ENCODE measurements around the gene ZBTB9.
"Not testable (repeated sequence)": the region's sequence is repeated elsewhere in the genome, so short reads cannot be mapped to it uniquely, and the experiment has no call there.

ZBTB9 gene

DNA sequence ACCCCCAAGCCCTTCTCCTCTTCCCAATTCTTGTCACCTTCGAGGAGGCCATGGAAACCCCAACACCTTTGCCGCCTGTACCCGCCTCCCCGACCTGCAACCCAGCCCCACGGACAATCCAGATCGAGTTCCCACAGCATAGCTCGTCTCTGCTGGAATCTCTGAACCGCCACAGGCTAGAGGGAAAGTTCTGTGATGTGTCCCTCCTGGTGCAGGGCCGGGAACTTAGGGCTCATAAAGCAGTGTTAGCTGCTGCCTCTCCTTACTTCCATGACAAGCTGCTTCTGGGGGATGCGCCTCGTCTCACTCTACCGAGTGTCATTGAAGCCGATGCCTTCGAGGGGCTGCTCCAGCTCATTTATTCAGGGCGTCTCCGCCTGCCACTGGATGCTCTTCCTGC lies 675 bp downstream of the ZBTB9 start:
- Histone ChIP-seq H3K36me3 (peaks cover 10 to 34% (median 26%) of the 10 kb centered on the region in 11 experiments), H3K4me1 (peaks cover 24 to 39% (median 29%) of the 10 kb centered on the region in 10 experiments), H4K20me1 (peaks cover 0 to 18% (median 0%) of the 10 kb centered on the region in 11 experiments; a peak in 3 of 22 replicates), H3K27ac (peak overlapping the region in 10 of 11 experiments; percentile 69 to 79 (median 72); a peak in 19 of 22 replicates), H3K4me3 (peak overlapping the region; percentile 73 to 89 (median 82)), H3K9ac (peak overlapping the region; percentile 78 to 87 (median 84)), H3K27me3 (no peaks in the 10 kb centered on the region), H3K4me2 (peak overlapping the region; percentile 88 to 98 (median 96)), H3K9me3 (replicated peaks in 1 of 11) (0 out of 22 replicates have a peak, but pooled peaks cover 0 to 4% (median 0%) of the 10 kb centered on the region in 11 experiments)
- no peak for TF ChIP-seq Cebpa-rat (IDR thresholded peaks at IDR 0.05)

DNA sequence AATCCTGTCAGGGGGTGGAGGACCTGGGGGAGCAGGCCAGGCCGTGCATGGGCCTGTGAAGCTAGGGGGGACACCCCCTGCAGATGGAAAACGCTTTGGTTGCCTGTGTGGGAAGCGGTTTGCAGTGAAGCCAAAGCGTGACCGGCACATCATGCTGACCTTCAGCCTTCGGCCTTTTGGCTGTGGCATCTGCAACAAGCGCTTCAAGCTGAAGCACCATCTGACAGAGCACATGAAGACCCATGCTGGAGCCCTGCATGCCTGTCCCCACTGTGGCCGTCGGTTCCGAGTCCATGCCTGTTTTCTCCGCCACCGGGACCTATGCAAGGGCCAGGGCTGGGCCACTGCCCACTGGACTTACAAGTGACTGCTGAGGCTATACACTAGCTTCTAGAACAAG lies 1.8 kb downstream of the ZBTB9 start:
- Histone ChIP-seq H4K20me1 (peaks cover 0 to 18% (median 0%) of the 10 kb centered on the region in 11 experiments; a peak in 3 of 22 replicates), H3K4me2 (peak overlapping the region in 2 of 11 experiments; percentile 92 to 96; a peak in 2 of 22 replicates), H3K4me3 (no peak overlapping the region), H3K36me3 (peaks cover 10 to 34% (median 24%) of the 10 kb centered on the region in 11 experiments), H3K27ac (no peak overlapping the region), H3K4me1 (peaks cover 15 to 28% (median 24%) of the 10 kb centered on the region in 10 experiments), H3K9ac (0 out of 22 replicates have a peak overlapping the region, but pooled peaks of 1 of the 11 experiments have one; percentile 86), H3K27me3 (no peaks in the 10 kb centered on the region), H3K9me3 (replicated peaks in 1 of 11) (0 out of 22 replicates have a peak, but pooled peaks cover 0 to 4% (median 0%) of the 10 kb centered on the region in 11 experiments)
- TF ChIP-seq Cebpa-rat (IDR thresholded peaks at IDR 0.05): no peak

DNA sequence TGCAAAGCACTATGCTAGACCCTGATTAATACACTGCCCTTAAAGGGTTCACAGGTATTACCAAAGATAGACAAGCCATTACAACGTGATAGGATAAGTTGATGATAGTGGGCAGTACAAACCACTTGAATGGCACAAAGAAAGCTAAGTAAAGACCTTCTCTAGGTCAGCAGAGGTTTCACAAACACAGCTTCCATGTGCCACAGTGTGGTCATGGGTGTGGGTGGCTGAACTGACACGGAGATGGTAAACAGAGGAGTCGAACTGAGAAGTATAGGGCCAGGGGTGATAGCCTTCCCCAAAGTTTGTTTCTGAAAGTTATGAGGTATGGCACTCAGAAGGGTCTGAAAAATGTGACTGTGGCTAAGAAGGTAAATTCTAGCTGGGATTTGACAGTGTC lies 4.3 kb downstream of the ZBTB9 start:
- no peak overlapping the region for H3K4me3 ChIP-seq
- no peak overlapping the region for H3K4me2 ChIP-seq
- 0 out of 22 replicates have a peak, but pooled peaks cover 0 to 4% (median 0%) of the 10 kb centered on the region in 11 experiments for H3K9me3 ChIP-seq (replicated peaks in 1 of 11)
- peaks cover 8 to 17% (median 13%) of the 10 kb centered on the region in 10 experiments for H3K4me1 ChIP-seq
- H3K36me3 ChIP-seq: peaks cover 10 to 29% (median 22%) of the 10 kb centered on the region in 11 experiments
- no peaks in the 10 kb centered on the region for H3K27me3 ChIP-seq
- H3K27ac ChIP-seq: no peak overlapping the region
- peaks cover 0 to 18% (median 0%) of the 10 kb centered on the region in 11 experiments; a peak in 3 of 22 replicates for H4K20me1 ChIP-seq
- no peak for TF ChIP-seq Cebpa-rat (IDR thresholded peaks at IDR 0.05)
- H3K9ac ChIP-seq: no peak overlapping the region

- Histone ChIP-seq H3K4me3 (no peak overlapping the region), H3K9ac (no peak overlapping the region), H3K9me3 (replicated peaks in 1 of 11) (0 out of 22 replicates have a peak, but pooled peaks cover 0 to 4% (median 0%) of the 10 kb centered on the region in 11 experiments), H4K20me1 (peaks cover 0 to 18% (median 0%) of the 10 kb centered on the region in 11 experiments; a peak in 3 of 22 replicates), H3K4me1 (peaks cover 8 to 17% (median 13%) of the 10 kb centered on the region in 10 experiments), H3K27me3 (no peaks in the 10 kb centered on the region), H3K36me3 (peaks cover 10 to 29% (median 22%) of the 10 kb centered on the region in 11 experiments), H3K4me2 (no peak overlapping the region), H3K27ac (no peak overlapping the region)
- TF ChIP-seq Cebpa-rat (IDR thresholded peaks at IDR 0.05): no peak
These were observed 4.8 kb downstream of the ZBTB9 start for GRCh38 chr6:33459226-33459625.

DNA sequence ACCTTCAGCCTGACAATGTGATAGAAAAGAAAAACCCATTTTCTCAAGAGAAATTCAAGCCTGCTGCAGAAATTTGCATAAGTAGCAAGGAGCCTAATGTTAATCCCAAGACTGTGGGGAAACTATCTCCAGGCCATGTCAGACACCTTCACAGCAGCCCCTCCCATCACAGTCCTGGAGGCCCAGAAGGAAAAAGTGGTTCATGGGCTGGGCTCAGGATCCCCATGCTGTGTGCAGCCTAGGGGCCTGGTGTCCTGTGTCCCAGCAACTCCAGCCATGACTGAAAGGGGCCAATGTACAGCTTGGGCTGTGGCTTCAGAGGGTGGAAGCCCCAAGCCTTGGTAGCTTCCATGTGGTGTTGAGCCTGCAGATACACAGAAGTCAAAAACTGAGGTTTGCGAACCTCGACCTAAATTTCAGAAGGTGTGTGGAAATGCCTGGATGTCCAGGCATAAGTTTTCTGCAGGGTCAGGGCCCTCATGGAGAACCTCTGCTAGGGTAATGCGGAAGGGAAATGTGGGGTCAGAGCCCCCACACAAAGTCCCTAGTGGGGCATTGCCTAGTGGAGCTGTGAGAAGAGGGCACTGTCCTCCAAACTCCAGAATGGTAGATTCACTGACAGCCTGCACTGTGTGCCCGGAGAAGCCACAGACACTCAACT lies 11.8 kb downstream of the ZBTB9 start:
- no peak overlapping the region for H3K27ac ChIP-seq
- no peaks in the 10 kb centered on the region for H3K4me1 ChIP-seq
- no peak for TF ChIP-seq Cebpa-rat (IDR thresholded peaks at IDR 0.05)
- H3K36me3 ChIP-seq: no peaks in the 10 kb centered on the region
- H3K4me2 ChIP-seq: no peak overlapping the region
- no peaks in the 10 kb centered on the region for H4K20me1 ChIP-seq
- H3K9ac ChIP-seq: no peak overlapping the region
- no peak overlapping the region for H3K4me3 ChIP-seq
- no peaks in the 10 kb centered on the region for H3K27me3 ChIP-seq
- H3K9me3 ChIP-seq (replicated peaks in 1 of 11): peaks cover 9 to 22% (median 14%) of the 10 kb centered on the region in 11 experiments; a peak in 18 of 22 replicates

DNA sequence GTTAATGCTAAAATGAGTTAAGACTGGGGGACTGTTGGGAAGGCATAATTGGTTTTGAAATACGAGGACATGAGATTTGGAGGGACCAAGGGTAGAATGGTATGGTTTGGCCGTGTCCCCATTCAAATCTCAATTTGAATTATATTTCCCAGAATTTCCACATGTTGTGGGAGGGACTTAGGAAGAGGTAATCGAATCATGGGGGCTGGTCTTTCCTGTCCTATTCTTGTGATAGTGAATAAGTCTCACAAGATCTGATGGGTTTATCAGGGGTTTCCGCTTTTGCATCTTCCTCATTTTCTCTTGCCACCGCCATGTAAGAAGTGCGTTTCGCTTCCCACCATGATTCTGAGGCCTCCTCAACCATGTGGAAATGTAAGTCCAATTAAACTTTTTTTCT lies 12.7 kb downstream of the ZBTB9 start:
- H3K36me3 ChIP-seq: no peaks in the 10 kb centered on the region
- peaks cover 9 to 22% (median 14%) of the 10 kb centered on the region in 11 experiments; a peak in 18 of 22 replicates for H3K9me3 ChIP-seq (replicated peaks in 1 of 11)
- no peak overlapping the region for H3K27ac ChIP-seq
- no peak overlapping the region for H3K4me2 ChIP-seq
- H3K27me3 ChIP-seq: no peaks in the 10 kb centered on the region
- no peak overlapping the region for H3K4me3 ChIP-seq
- H3K9ac ChIP-seq: no peak overlapping the region
- no peak for TF ChIP-seq Cebpa-rat (IDR thresholded peaks at IDR 0.05)
- H3K4me1 ChIP-seq: no peaks in the 10 kb centered on the region
- H4K20me1 ChIP-seq: no peaks in the 10 kb centered on the region

- no peak overlapping the region for H3K4me3 ChIP-seq
- no peak overlapping the region for H3K4me2 ChIP-seq
- H3K27ac ChIP-seq: no peak overlapping the region
- no peaks in the 10 kb centered on the region for H3K36me3 ChIP-seq
- no peaks in the 10 kb centered on the region for H4K20me1 ChIP-seq
- peaks cover 9 to 22% (median 14%) of the 10 kb centered on the region in 11 experiments; a peak in 18 of 22 replicates for H3K9me3 ChIP-seq (replicated peaks in 1 of 11)
- no peak overlapping the region for H3K9ac ChIP-seq
- no peaks in the 10 kb centered on the region for H3K27me3 ChIP-seq
- no peaks in the 10 kb centered on the region for H3K4me1 ChIP-seq
- TF ChIP-seq Cebpa-rat (IDR thresholded peaks at IDR 0.05): no peak
These were observed 15.3 kb downstream of the ZBTB9 start for GRCh38 chr6:33469661-33470060.

GRCh38 chr6:33477864-33478263 lies 23.5 kb downstream of the ZBTB9 start:
- no peaks in the 10 kb centered on the region for H3K27me3 ChIP-seq
- no peaks in the 10 kb centered on the region for H4K20me1 ChIP-seq
- H3K36me3 ChIP-seq: no peaks in the 10 kb centered on the region
- H3K9ac ChIP-seq: no peak overlapping the region
- TF ChIP-seq Cebpa-rat (IDR thresholded peaks at IDR 0.05): no peak
- no peaks in the 10 kb centered on the region for H3K9me3 ChIP-seq (replicated peaks in 1 of 11)
- no peak overlapping the region for H3K4me2 ChIP-seq
- H3K4me1 ChIP-seq: no peaks in the 10 kb centered on the region
- no peak overlapping the region for H3K27ac ChIP-seq
- H3K4me3 ChIP-seq: no peak overlapping the region

DNA sequence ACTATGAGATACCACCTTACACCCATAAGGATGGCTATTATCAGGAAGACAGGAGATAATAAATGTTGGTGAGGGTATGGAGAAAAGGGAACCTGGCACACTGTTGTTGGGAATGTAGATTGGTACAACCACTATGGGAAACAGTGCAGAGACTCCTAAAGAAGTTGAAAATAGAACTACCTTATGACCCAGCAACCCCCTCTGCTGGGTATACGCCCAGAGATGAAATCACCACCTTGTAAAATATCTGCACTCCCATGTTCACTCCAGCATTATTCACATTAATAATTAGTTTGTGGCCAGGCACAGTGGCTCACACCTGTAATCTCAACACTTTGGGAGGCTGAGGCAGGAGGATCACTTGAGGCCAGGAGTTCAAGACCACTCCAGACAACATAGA lies 26.8 kb downstream of the ZBTB9 start:
- Histone ChIP-seq H3K9me3 (replicated peaks in 1 of 11) (peaks cover 0 to 8% (median 0%) of the 10 kb centered on the region in 11 experiments; a peak in 3 of 22 replicates), H3K4me1 (no peaks in the 10 kb centered on the region), H3K27me3 (no peaks in the 10 kb centered on the region), H4K20me1 (no peaks in the 10 kb centered on the region), H3K4me2 (no peak overlapping the region), H3K27ac (no peak overlapping the region), H3K4me3 (no peak overlapping the region), H3K9ac (no peak overlapping the region), H3K36me3 (no peaks in the 10 kb centered on the region)
- TF ChIP-seq Cebpa-rat (IDR thresholded peaks at IDR 0.05): no peak

- H3K4me3 ChIP-seq, H3K27me3 ChIP-seq, H4K20me1 ChIP-seq, H3K4me1 ChIP-seq, H3K36me3 ChIP-seq, H3K9ac ChIP-seq, H3K27ac ChIP-seq, H3K4me2 ChIP-seq: not testable (repeated sequence)
- H3K9me3 ChIP-seq (replicated peaks in 1 of 11): peaks cover 0 to 13% (median 0%) of the 10 kb centered on the region in 11 experiments; a peak in 4 of 22 replicates
These were observed 28.2 kb downstream of the ZBTB9 start for GRCh38 chr6:33482620-33483019.

Data from BLaER1 treated with 17β-estradiol and CSF1 and Interleukin-3, amounts not matched to agents 10 nM and 100 nM (cell line).